HepG2 (cell line): Measurements from ENCODE around the gene COPS7A. TPM values are rescaled to one million over a fixed set of nuclear protein-coding genes. Genes with fewer than 3 reads are reported as not detected.

Experiments used
- MTF2 ChIP-seq: sonication (generic); formaldehyde crosslinking; IDR thresholded peaks from 2 replicates; pipeline ENCODE4 v1.5.0; 2020; ENCODE audit warnings: missing genetic modification reagents, borderline replicate concordance
- SMARCE1 ChIP-seq: fragments of 450-650 bp; IDR thresholded peaks from 2 replicates; pipeline ENCODE4 v1.6.1; 2017; ENCODE audit warnings: borderline replicate concordance
- TOPORS ChIP-seq: sonication (generic); formaldehyde crosslinking; IDR thresholded peaks from 2 replicates; pipeline ENCODE4 v1.8.0; 2023; ENCODE audit warnings: mild to moderate bottlenecking, missing genetic modification reagents
- ZNF235 ChIP-seq: sonication (generic); formaldehyde crosslinking; IDR thresholded peaks from 2 replicates; pipeline ENCODE4 v1.8.1; 2023; ENCODE audit warnings: mild to moderate bottlenecking, missing genetic modification reagents, borderline replicate concordance
- ZNF550 ChIP-seq: sonication (generic); formaldehyde crosslinking; IDR thresholded peaks from 2 replicates; pipeline ENCODE4 v1.4.0; 2020; ENCODE audit warnings: mild to moderate bottlenecking, missing genetic modification reagents, borderline replicate concordance
- ZNF567 ChIP-seq: sonication (generic); formaldehyde crosslinking; IDR thresholded peaks from 2 replicates; pipeline ENCODE4 v1.8.1; 2023; ENCODE audit warnings: mild to moderate bottlenecking, missing genetic modification reagents, borderline replicate concordance
- polyA plus RNA-seq, 8 experiments: library from polyadenylated mRNA; depleted of rRNA in 3 of 8; stranded (reverse) in 7 of 8; unstranded in 1 of 8; fragments of >200 nt; fragmentation: Illumina TruSeq in 4 of 8; extraction: Trizol in 4 of 8; gene quantifications; 2 replicates each; pipeline versions ENCODE4 v1.2.1 to v1.2.3, GENCODE V29; 2011 to 2016; ENCODE audit warnings: low read depth in 4 of 8, missing spikeins in 1 of 8, mixed read lengths in 1 of 8; ENCODE audit not compliant: insufficient read depth in 1 of 8
- total RNA-seq, 5 experiments: library from RNA; depleted of rRNA; stranded (reverse); fragments of >200 nt; fragmentation: Illumina TruSeq; extraction: Trizol; gene quantifications; 2 replicates each; pipeline ENCODE4 v1.2.3, GENCODE V29; 2016; ENCODE audit warnings: low read depth in 1 of 5
- TF ChIP-seq, protein P1 (sequence below): sonication (generic); formaldehyde crosslinking; IDR thresholded peaks from 2 replicates; pipeline ENCODE4 v1.4.0; 2020; ENCODE audit warnings: mild to moderate bottlenecking, missing genetic modification reagents
- TF ChIP-seq, protein P2 (sequence below): sonication (generic); formaldehyde crosslinking; IDR thresholded peaks from 2 replicates; pipeline ENCODE4 v1.4.0; 2020; ENCODE audit warnings: mild to moderate bottlenecking, low read depth, missing genetic modification reagents
- TF ChIP-seq, protein P3 (sequence below): sonication (generic); formaldehyde crosslinking; IDR thresholded peaks from 2 replicates; pipeline ENCODE4 v1.4.0; 2020; ENCODE audit warnings: missing genetic modification reagents
- TF ChIP-seq, protein P4 (sequence below): sonication (generic); formaldehyde crosslinking; conservative IDR thresholded peaks from 2 replicates; pipeline ENCODE4 v1.4.0; 2020; ENCODE audit warnings: missing genetic modification reagents
- TF ChIP-seq, protein P5 (sequence below): sonication (generic); formaldehyde crosslinking; IDR thresholded peaks from 2 replicates; pipeline ENCODE4 v1.8.1; 2023; ENCODE audit warnings: missing genetic modification reagents, inconsistent platforms, borderline replicate concordance
- TF ChIP-seq, protein P6 (sequence below): sonication (generic); formaldehyde crosslinking; IDR thresholded peaks from 2 replicates; pipeline ENCODE4 v1.4.0; 2020; ENCODE audit warnings: missing genetic modification reagents
- TF ChIP-seq, protein P7 (sequence below): sonication (generic); formaldehyde crosslinking; IDR thresholded peaks from 2 replicates; pipeline ENCODE4 v1.4.0; 2020; ENCODE audit warnings: mild to moderate bottlenecking, missing genetic modification reagents

The COPS7A gene
- total and polyA plus RNA-seq, 2 of the 13 experiments (the other 11 are each of a cell fraction or from before 2014, with no cell fraction given): 40.0 to 73.6 TPM

DNA sequence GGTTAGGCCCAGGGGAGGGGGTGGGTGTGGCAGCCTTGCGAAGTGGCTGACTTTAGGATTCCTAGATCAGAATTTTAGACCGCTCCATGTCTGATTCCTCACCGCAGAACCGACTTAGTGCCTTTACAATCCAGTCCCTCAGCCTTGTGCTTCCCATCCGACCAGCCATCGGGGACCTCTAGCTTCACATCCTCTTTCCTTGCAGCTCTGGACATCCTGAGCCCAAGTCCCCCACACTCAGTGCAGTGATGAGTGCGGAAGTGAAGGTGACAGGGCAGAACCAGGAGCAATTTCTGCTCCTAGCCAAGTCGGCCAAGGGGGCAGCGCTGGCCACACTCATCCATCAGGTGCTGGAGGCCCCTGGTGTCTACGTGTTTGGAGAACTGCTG is 557 bp downstream of the COPS7A start (continued):
- TF ChIP-seq, protein P1, sequence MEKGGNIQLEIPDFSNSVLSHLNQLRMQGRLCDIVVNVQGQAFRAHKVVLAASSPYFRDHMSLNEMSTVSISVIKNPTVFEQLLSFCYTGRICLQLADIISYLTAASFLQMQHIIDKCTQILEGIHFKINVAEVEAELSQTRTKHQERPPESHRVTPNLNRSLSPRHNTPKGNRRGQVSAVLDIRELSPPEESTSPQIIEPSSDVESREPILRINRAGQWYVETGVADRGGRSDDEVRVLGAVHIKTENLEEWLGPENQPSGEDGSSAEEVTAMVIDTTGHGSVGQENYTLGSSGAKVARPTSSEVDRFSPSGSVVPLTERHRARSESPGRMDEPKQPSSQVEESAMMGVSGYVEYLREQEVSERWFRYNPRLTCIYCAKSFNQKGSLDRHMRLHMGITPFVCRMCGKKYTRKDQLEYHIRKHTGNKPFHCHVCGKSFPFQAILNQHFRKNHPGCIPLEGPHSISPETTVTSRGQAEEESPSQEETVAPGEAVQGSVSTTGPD (CRISPR knock-in tag): no peak
- TF ChIP-seq, protein P2, sequence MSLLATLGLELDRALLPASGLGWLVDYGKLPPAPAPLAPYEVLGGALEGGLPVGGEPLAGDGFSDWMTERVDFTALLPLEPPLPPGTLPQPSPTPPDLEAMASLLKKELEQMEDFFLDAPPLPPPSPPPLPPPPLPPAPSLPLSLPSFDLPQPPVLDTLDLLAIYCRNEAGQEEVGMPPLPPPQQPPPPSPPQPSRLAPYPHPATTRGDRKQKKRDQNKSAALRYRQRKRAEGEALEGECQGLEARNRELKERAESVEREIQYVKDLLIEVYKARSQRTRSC: 0 out of 2 replicates have a peak, but pooled peaks have one; percentile 2
- TF ChIP-seq, protein P3, sequence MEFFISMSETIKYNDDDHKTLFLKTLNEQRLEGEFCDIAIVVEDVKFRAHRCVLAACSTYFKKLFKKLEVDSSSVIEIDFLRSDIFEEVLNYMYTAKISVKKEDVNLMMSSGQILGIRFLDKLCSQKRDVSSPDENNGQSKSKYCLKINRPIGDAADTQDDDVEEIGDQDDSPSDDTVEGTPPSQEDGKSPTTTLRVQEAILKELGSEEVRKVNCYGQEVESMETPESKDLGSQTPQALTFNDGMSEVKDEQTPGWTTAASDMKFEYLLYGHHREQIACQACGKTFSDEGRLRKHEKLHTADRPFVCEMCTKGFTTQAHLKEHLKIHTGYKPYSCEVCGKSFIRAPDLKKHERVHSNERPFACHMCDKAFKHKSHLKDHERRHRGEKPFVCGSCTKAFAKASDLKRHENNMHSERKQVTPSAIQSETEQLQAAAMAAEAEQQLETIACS (CRISPR knock-in tag): no peak
- TF ChIP-seq MTF2 (CRISPR knock-in tag) (peak; percentile 60; the same call in 1 of the 2 replicates), ZNF550 (no peak), TOPORS (CRISPR knock-in tag) (peak; percentile 13; the same call in 1 of the 2 replicates), SMARCE1 (no peak), ZNF235 (CRISPR knock-in tag) (0 out of 2 replicates have a peak, but pooled peaks have one; percentile 6), ZNF567 (0 out of 2 replicates have a peak, but pooled peaks have one; percentile 28)
- TF ChIP-seq, protein P4, sequence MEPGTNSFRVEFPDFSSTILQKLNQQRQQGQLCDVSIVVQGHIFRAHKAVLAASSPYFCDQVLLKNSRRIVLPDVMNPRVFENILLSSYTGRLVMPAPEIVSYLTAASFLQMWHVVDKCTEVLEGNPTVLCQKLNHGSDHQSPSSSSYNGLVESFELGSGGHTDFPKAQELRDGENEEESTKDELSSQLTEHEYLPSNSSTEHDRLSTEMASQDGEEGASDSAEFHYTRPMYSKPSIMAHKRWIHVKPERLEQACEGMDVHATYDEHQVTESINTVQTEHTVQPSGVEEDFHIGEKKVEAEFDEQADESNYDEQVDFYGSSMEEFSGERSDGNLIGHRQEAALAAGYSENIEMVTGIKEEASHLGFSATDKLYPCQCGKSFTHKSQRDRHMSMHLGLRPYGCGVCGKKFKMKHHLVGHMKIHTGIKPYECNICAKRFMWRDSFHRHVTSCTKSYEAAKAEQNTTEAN: no peak; the same call in 1 of the 2 replicates
- TF ChIP-seq, protein P5, sequence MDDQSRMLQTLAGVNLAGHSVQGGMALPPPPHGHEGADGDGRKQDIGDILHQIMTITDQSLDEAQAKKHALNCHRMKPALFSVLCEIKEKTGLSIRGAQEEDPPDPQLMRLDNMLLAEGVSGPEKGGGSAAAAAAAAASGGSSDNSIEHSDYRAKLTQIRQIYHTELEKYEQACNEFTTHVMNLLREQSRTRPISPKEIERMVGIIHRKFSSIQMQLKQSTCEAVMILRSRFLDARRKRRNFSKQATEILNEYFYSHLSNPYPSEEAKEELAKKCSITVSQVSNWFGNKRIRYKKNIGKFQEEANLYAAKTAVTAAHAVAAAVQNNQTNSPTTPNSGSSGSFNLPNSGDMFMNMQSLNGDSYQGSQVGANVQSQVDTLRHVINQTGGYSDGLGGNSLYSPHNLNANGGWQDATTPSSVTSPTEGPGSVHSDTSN: 0 out of 2 replicates have a peak, but pooled peaks have one; percentile 15
- TF ChIP-seq, protein P6, sequence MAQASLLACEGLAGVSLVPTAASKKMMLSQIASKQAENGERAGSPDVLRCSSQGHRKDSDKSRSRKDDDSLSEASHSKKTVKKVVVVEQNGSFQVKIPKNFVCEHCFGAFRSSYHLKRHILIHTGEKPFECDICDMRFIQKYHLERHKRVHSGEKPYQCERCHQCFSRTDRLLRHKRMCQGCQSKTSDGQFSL (CRISPR knock-in tag): 0 out of 2 replicates have a peak, but pooled peaks have one; percentile 1
- TF ChIP-seq, protein P7, sequence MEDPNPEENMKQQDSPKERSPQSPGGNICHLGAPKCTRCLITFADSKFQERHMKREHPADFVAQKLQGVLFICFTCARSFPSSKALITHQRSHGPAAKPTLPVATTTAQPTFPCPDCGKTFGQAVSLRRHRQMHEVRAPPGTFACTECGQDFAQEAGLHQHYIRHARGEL (CRISPR knock-in tag): 0 out of 2 replicates have a peak, but pooled peaks have one; percentile 4
